HPDE6-E6E7 (cell line): ENCODE data around the gene ZNF69.
"Not testable (repeated sequence)": the region's sequence is repeated elsewhere in the genome, so short reads cannot be mapped to it uniquely, and the experiment has no call there.

Experiments
- DNase-seq: peaks from one replicate; pipeline ENCODE4 v3.0.0; 2011; ENCODE audit warnings: missing footprints; ENCODE audit errors: extremely low spot score

The ZNF69 gene

DNA sequence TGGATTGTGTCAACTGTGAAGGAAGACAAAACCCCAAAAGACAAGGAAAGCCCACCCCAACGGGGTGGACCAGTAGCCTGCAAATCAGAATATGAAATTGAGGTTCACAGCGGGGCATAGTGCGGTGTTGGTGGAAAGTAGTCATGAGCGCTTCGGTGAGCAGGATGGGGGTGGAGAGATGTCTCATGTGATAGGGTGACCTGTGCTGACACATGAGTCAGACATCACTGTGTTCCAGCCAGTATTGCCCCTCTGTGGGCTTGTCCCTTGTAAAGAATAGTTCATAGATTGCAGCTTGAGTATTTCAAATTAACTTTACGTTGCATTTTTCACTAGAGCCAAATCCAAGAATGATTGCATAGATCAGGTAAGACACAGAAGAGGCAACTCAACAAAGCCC is 7.3 kb downstream of the ZNF69 start:
- no peak for DNase-seq

DNA sequence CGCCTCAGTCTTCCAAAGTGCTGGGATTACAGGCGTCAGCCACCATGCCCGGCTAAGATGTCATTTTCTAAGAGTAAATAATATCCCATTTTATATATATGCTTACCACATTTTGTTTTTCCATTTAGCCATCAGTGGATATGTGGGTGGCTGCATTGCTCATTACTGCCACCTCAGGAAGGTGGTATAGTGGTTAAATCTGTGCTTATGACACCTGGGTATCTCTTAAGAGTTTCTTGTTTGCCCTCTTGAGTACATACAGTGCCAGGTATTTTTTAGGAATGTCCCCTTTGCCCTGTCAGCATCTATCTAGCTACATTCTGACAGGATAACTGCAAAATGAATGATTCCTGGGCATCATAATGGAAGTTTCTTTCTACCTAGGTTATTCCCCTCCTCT is 14.6 kb downstream of the ZNF69 start:
- DNase-seq = no peak

DNA sequence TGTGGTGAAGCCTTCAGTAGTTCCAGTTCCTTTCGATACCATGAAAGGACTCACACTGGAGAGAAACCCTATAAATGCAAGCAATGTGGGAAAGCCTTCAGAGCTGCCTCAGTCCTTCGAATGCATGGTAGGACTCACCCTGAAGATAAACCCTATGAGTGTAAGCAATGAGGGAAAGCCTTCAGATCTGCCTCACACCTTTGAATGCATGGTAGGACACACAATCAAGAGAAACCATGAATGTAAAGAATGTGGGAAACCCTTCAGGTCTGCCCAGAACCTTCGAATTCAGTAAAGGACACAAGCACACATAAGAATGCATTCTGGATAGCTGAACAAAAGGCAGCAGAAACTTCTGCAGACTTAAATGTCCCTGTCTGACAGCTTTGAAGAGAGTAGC is 18.3 kb downstream of the ZNF69 start:
- no peak for DNase-seq

DNA sequence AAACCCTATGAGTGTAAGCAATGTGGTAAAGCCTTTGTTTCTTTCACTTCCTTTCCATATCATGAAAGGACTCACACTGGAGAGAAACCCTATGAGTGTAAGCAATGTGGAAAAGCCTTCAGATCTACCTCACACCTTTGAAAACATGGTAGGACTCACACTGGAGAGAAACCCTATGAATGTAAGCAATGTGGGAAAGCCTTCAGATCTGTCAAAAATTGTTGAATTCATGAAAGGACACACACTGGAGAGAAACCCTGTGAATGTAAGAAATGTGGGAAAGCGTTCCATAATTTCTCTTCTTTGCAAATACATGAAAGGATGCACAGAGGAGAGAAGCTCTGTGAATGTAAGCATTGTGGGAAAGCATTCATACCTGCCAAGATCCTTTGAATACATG is 24.4 kb downstream of the ZNF69 start:
- not testable (repeated sequence) for DNase-seq

DNA sequence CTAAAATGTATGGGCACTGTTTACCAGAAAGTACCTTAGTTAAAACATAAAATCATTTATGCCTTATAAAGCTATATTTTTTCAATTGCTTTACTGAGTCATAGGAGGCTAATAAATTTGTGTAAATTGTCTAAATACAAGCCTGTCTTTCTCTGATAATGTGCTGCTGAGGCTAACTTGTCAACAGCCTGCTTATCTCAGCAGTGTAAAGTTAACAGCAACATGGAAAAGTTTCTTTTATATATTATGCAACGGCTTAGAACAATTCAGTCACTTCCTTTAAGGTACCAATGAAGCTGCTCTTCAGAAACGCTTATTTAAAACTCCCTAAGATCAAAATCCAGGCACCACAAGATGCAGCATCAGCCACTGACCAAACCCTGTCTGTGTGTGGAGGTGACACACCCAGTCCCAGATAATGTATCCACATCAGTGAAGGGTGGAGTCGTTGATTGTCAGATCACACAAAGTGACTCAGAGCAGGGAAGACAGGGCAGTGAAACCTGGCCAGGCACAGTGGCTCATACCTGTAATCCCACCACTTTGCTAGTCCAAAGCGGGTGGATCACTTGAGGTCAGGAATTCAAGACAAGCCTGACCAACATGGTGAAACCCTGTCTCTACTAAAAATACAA is 27.0 kb downstream of the ZNF69 start:
- not testable (repeated sequence) for DNase-seq

DNA sequence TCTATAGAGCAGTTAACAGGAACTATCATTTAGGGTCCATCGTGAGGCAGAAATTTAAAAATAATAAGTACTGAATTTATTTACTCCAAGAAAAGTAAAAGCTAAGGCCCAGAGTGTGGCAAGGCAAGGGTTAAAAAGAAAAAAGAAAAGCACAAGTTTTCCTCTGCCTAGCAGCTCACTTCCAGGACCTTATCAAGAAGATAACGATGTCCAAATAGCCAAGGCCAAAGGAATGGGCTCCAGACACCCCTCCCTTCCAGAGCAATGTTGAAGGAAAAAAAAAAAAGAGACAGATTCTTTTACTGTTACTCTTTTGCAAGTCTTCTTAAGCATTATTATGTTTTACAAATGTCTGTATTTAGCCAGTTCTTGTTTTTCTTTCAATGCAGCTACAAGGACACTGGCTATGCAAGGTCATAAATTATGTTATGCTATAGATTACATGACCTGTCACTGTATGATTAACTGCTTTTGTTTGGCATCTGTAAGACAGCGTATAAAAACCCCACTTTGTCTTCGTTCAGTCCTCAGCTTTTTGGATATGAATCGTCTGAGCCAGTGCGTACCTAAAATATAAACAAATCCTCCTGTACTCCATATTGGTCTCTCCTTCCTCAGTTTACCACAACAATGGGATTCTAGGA is 34.4 kb downstream of the ZNF69 start:
- no peak for DNase-seq

DNA sequence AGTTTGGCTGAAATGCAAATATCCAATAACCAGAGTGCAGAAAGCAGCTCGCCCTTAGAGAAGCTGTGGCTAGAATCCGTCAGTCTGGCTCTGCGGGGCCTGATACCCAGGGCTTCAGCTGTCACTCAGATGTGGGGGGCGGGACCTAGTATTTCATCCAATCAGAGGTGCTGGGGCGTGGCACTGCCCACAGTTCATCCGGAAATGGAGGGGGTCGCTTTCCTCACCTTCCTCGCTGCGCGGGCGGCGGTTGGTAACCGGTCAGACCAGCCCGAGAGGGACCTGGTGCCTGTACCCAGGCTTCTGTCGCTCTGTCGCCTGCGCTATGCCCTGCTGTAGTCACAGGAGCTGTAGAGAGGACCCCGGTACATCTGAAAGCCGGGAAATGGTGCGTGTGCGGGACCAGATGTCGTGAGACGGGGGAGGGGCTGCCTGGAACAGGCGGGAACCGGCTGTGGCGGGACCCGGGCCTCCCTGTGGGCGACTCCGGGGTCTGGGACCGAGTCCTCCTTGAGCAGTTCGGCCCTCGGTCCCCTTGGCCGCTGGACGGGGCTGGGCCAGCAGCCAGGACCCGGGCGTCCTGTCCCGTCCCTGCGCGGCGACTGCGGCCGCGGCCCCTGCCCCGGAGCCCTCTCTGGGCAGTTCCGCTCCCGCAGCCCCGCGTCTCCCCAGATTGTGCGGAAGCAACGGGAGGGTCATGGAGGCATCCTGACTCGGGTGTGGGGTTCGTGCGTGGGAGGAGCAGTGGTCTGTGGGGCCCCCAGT is 37.5 kb downstream of the ZNF69 start, which contains the start of gene ZNF700:
TSS of gene ZNF700 (plus strand) at position 222 of the 765 bp plus-strand sequence. CDS start at position 326, 104 bp downstream.
- DNase-seq = peak; percentile 87

DNA sequence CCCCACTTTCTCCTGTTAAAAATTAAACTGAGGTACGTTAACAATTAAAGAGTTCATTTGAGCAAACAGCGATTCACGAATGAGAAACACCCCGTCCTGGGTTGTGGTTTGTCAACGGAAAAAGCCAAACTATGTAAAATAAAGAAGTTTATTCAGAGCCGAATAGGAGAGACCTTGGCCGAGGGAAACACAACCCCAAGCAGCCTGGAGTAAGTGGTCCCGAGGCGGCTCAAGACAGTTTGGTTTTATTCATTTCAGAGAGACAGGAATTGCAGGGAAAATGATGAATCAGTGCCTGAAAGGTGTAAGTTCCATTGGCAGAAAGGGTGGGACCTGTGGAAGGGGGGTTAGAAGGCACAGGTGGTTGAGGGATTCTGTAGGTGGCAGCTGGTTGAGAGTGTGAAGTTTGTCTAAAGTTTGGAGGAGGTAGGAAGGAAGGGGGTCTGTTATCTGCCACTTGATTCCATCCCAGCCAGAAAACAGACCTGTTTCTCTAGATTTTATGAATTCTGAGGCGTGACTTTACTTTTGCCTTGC is 38.1 kb downstream of the ZNF69 start:
- DNase-seq = not testable (repeated sequence)

DNA sequence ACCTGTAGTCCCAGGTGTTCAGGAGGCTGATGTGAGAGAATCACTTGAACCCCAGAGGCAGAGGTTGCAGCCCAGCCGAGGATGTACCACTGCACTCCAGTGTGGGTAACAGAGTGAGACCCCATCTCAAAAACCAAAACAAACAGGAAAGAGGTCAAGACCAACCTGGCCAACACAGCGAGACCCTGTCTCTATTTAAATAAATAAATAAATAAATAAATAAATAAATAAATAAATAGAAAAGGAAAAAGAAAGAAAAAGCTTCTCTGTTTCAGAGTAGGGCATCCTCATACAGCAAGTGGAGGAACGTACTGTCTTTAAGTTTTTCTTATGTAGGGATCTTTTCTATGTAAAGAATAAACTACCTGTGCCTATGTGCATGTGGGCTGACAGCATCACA is 39.6 kb downstream of the ZNF69 start:
- no peak for DNase-seq

DNA sequence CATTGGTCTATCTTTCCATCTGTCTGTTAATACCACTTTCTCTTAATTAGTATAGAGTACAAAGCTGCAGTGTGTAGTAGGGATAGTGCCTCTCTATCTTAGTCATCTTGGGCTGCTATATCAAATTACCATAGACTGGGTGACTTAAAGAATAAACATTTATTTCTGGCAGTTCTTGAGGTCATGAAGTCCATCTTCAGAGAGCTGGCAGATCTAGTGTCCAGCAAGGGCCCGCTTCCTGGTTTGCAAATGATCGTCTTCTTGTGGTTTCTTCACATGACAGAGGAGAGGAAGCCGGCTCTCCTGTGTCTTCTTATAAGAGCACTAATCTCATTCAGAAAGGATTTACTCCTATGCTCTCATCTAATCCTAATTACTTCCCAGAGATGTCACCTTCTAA is 43.5 kb downstream of the ZNF69 start:
- no peak for DNase-seq

DNA sequence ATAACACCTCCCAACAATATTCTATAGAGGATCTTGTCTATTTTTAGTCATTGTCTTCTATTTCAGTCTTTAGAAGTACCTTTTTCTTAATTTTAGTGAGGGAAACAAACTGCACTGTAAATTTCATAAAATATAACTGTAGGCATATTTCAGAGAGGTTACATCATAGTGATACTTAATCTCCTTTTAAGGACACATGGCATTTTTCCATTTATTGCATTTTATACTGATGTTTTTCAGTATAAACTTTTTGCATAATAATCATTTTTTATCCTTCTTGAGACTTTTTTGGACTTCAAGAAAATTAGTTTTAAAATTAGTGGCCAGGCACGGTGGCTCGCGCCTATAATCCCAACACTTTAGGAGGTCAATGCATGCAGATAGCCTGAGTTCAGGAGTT is 43.9 kb downstream of the ZNF69 start:
- DNase-seq = no peak

DNA sequence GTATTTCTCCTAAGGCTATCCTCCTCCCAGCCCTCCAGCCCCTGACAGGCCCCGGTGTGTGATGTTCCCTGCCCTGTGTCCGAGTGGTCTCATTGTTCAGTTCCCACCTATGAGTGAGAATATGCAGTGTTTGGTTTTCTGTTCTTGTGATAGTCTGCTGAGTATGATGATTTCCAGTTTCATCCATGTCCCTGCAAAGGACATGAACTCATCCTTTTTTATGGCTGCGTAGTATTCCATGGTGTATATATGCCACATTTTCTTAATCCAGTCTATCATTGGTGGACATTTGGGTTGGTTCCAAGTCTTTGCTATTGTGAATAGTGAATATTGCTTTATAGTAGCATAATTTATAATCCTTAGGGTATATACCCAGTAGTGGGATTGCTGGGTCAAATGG is 48.2 kb downstream of the ZNF69 start:
- not testable (repeated sequence) for DNase-seq

DNA sequence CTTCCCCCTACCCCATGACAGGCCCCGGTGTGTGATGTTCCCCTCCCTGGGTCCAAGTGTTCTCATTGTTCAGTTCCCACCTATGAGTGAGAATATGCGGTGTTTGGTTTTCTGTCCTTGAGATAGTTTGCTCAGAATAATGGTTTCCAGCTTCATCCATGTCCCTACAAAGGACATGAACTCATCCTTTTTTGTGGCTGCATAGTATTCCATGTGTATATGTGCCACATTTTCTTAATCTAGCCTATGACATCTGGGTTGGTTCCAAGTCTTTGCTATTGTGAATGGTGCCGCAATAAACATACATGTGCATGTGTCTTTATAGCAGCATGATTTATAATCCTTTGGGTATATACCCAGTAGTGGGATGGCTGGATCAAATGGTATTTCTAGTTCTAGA is 50.8 kb downstream of the ZNF69 start:
- DNase-seq = not testable (repeated sequence)

DNA sequence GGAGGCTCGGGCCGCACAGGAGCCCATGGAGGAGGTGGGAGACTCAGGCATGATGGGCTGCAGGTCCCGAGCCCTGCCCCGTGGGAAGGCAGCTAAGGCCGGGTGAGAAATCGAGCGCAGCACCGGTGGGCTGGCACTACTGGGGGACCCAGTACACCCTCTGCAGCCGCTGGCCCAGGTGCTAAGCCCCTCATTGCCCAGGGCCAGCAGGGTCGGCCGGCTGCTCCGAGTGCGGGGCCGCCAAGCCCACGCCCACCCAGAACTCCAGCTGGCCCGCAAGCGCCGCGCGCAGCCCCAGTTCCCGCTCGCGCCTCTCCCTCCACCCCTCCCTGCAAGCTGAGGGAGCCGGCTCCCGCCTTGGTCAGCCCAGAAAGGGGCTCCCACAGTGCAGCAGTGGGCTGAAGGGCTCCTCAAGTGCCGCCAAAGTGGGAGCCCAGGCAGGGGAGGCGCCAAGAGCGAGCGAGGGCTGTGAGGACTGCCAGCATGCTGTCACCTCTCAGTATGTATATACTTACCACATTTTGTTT is 53.8 kb downstream of the ZNF69 start:
- DNase-seq = not testable (repeated sequence)

DNA sequence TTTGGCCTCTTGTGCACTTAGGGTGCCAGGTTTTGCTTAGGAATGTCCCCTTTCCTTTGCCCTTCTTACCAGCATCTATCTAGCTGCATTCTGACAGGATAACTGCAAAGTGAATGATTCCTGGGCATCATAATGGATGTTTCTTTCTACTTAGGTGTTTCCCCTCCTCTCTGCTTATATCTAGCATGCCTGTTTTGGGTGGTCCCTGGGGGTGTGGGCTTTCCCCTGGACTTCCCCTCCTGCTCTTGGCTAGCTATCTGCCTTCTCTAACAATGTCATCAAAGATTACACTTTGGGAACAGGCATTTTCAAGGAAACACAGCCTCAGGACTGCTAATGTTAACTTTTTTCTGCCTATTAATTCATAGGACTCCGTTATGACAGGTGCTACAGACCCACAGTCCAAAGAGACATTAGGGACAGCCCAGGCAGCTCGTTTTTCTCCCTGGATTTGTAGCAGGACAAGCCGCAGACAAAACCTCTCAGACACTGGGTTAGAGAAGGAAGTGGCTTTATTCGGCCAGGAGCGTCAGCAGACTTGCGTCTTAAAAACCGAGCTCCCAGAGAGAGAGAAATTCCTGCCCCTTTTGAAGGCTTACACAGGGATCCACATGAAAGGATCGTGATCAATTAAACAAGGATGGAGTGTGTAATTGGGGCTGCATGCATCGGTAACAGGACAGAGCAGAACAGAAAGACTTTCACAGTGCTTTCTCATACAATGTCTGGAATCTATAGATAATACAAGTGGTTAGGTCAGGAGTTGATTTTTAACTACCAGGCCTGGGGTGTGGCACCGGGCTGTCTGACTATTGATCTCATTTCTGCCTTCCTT is 54.6 kb downstream of the ZNF69 start:
- no peak for DNase-seq

DNA sequence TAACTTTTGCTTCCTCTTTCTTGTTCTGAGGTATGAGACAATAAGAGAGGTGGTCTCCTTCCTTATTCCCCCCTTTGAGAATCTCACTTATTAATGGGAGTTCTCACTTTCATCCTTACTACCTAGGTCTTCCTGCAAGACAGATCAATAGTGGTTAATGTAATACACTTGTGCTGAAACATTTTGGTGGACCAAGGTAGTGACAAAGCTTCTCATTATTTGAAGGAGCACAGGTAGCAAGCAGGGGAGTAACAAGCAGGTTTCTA is 55.2 kb downstream of the ZNF69 start:
- no peak for DNase-seq

DNA sequence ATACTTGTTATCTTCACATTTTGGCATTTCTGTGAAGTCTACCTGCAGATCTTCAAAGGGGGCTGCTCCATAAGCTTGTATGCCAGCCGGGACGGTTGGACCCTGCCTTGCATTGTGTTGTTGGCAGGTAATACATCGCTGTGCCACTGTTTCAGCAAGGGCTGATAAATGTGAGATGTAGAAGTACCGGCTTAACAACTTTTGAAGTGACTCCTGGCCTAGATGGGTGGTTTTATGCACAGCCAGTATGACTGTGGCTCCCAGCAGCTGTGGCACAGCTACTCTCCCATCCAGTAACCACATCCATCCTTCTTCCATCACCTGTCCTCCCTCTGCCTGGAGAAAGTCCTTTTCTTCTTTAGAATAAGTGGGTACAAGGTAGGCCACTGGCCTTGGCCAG is 57.1 kb downstream of the ZNF69 start:
- no peak for DNase-seq

DNA sequence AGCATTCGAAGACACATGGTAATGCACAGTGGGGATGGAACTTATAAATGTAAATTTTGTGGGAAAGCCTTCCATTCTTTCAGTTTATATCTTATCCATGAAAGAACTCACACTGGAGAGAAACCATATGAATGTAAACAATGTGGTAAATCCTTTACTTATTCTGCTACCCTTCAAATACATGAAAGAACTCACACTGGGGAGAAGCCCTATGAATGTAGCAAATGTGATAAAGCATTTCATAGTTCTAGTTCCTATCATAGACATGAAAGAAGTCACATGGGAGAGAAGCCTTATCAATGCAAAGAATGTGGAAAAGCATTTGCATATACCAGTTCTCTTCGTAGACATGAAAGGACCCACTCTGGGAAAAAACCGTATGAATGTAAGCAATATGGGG is 61.1 kb downstream of the ZNF69 start:
- no peak for DNase-seq

DNA sequence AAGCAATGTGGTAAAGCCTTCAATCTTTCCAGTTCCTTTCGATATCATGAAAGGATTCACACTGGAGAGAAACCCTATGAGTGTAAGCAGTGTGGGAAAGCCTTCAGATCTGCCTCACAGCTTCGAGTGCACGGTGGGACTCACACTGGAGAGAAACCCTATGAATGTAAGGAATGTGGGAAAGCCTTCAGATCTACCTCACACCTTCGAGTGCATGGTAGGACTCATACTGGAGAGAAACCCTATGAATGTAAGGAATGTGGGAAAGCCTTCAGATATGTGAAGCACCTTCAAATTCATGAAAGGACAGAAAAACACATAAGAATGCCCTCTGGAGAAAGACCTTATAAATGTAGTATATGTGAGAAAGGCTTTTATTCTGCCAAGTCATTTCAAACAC is 61.6 kb downstream of the ZNF69 start:
- no peak for DNase-seq

DNA sequence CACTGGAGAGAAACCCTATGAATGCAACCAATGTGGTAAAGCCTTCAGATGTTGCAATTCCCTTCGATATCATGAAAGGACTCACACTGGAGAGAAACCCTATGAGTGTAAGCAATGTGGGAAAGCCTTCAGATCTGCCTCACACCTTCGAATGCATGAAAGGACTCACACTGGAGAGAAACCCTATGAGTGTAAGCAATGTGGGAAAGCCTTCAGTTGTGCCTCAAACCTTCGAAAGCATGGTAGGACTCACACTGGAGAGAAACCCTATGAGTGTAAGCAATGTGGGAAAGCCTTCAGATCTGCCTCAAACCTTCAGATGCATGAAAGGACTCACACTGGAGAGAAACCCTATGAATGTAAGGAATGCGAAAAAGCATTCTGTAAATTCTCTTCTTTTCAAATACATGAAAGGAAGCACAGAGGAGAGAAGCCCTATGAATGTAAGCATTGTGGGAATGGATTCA is 62.1 kb downstream of the ZNF69 start:
- DNase-seq = not testable (repeated sequence)

DNA sequence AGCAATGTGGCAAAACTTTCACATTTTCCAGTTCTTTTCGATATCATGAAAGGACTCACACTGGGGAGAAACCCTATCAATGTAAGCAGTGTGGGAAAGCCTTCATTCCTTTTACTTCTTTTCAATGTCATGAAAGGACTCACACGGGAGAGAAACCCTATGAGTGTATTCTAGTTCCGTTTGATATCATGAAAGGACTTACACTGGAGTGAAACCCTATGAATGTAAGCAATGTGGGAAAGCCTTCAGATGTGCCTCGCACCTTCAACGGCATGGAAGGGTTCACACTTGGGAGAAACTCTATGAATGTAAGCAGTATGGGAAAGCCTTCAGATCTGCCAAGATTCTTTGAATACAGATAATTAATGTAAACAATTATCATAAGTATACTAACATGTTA is 62.7 kb downstream of the ZNF69 start:
- DNase-seq = no peak
